ENCODE data around the gene CTDSP2. TPM values are rescaled to one million over a fixed set of nuclear protein-coding genes. Genes with fewer than 3 reads are reported as not detected.

Gene CTDSP2
- total RNA-seq, 1 donor from 2014 or later = 62.5 TPM

DNA sequence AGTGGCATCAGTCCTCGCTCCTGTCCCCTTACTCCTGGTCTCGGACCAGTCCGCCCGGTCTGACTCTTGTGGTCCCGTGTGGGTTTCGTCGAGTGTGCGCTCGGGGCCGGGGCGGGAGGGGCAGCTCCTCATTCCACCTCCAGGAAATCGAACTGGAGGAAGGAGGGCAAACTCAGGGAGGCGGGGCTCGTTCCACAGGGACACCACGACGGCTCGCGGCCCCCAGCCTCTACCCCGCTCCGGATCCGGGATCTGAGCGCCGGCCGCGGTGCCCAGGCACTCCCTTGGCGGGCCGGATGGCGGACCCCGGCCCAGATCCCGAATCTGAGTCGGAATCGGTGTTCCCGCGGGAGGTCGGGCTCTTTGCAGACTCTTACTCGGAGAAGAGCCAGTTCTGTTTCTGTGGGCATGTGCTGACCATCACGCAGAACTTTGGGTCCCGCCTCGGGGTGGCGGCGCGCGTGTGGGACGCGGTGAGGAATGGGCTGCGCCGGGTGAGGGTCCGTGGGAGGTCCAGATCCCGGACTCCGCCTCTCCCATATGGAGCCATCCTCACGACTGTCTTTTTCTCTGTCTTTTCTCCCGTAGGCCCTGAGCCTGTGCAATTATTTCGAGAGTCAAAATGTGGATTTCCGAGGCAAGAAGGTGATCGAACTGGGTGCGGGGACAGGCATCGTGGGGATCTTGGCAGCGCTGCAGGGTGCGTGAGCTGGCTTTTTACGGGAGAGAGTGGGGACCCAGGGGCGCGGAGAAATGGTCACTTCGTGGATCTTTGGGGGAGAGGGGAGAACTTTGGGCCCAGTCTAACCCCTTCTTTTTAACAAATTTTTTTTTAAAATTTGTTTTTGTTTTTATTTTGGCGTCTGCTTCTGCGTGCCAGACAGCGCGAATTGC is 73.9 kb downstream of the CTDSP2 start, which contains the start of gene EEF1AKMT3:
EEF1AKMT3 (plus strand) TSS at position 186 of the 894 bp plus-strand sequence; CDS start at position 297, 111 bp downstream.
- no peaks in the 10 kb centered on the region for H3K27me3 Mint-ChIP-seq (ENCODE audit: low read depth)
- peaks cover 11% of the 10 kb centered on the region for H3K4me1 Mint-ChIP-seq (ENCODE audit: low read depth)
- peak; percentile 31 for DNase-seq (ENCODE audit: low spot score)
- H3K36me3 Mint-ChIP-seq (ENCODE audit: low read depth) = peaks cover 46% of the 10 kb centered on the region
- peak within 1 kb of the TSS; percentile 97 for H3K4me3 Mint-ChIP-seq (ENCODE audit: low read depth)
- H3K27ac Mint-ChIP-seq = peak within 1 kb of the TSS; percentile 99
- no peaks in the 10 kb centered on the region for H3K9me3 Mint-ChIP-seq
- intact Hi-C loops (cut with micrococcal nuclease) = loop anchor here (1.0 to 2.0 kb wide), 3 partner anchors 10 to 126 kb away; partner anchors contain the start of genes CDK4 and TSFM

DNA sequence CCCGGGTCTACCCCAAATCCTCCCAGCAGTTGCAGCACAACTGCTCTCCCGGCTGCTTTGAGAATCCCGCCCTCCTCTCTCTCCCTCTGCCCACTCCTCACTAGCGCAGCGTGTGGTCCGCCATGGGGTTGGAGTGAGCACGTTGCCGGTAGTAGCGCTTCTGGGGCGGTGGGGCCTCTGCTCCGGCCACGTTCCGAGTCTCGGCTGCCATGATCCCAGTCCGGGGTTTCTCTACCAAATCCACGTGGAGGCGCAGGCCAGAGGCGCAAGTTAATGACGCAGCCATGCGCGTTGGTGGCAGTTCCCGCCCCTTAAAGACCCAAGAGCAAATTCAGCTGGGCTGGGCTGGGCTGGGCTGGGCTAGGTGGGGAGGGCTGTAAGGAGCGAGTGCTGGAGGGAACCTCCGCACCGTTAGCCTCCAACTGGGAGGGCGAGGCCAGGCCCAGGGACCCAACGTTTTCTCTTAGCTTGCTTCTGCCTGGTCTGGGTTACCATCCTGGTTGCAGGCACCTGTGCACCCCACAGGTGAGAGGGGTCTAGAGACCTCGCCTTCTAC is 74.6 kb downstream of the CTDSP2 start, which contains the start of gene METTL1:
METTL1 (minus strand) TSS at position 233 of the 556 bp plus-strand sequence; CDS start at position 211, 22 bp downstream.
- H3K9me3 Mint-ChIP-seq = no peaks in the 10 kb centered on the region
- peak; percentile 90 for DNase-seq (ENCODE audit: low spot score)
- H3K36me3 Mint-ChIP-seq (ENCODE audit: low read depth) = peaks cover 43% of the 10 kb centered on the region
- no peaks in the 10 kb centered on the region for H3K27me3 Mint-ChIP-seq (ENCODE audit: low read depth)
- peaks cover 11% of the 10 kb centered on the region for H3K4me1 Mint-ChIP-seq (ENCODE audit: low read depth)
- intact Hi-C loops (cut with micrococcal nuclease) = loop anchor here (1.0 to 2.0 kb wide), 3 partner anchors 10 to 127 kb away; partner anchors contain the start of genes CDK4 and TSFM
- H3K27ac Mint-ChIP-seq = peak within 1 kb of the TSS; percentile 99
- peak within 1 kb of the TSS; percentile 97 for H3K4me3 Mint-ChIP-seq (ENCODE audit: low read depth)

DNA sequence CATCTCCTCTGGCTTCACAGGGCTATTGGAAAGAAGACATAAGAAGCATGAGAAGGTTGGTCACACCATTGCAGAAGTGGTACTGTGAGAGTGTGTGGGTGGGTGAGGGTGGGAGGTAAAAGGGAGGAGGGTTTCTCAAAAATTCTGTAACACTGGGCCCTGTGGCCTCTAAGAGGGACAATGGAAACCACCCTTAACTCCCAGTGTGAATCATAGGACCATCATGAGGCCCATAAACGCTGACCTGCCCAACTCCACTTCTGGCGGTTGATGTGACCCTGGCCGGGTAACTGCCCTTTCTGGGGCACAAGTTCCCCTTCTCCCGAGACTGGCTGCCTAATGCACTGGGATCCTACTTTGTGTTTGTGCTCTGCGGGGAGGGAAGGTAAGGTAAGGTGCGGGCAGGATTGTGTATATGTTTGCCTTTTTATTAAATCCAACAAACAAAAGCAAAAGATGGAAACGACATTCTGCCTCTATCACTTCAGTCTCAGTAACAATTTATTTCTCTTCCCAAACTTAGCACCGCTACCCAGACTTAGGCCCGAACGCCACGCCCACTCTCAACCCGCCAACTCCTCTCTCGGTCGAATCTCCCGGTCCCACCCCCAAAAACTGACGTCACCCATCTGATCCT is 75.2 kb downstream of the CTDSP2 start:
- intact Hi-C loops (cut with micrococcal nuclease) = no loop called here
- peak overlapping the region; percentile 97 for H3K4me3 Mint-ChIP-seq (ENCODE audit: low read depth)
- peaks cover 43% of the 10 kb centered on the region for H3K36me3 Mint-ChIP-seq (ENCODE audit: low read depth)
- H3K27me3 Mint-ChIP-seq (ENCODE audit: low read depth) = peaks cover 3% of the 10 kb centered on the region
- H3K9me3 Mint-ChIP-seq = no peaks in the 10 kb centered on the region
- peak; percentile 85 for DNase-seq (ENCODE audit: low spot score)
- peaks cover 15% of the 10 kb centered on the region for H3K4me1 Mint-ChIP-seq (ENCODE audit: low read depth)
- peak overlapping the region; percentile 99 for H3K27ac Mint-ChIP-seq

DNA sequence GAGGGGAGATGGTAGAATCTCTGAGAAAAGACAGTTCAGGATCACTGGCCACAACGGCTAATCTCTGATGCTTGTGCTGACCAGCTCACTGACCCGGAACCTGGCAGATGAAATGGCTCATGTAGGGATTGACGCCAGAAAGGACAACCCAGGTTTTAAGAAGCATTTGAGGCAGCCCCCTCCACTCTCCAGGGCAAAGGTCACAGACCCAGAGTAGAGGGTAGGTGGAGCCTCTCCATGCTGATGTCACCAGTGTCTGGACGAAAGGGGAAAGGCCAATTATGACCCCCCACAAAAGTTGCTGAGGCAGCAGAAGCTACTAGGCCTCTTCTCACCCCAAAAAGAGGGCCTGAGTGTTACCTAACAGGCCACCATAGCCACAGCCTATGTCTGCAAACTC is 75.8 kb downstream of the CTDSP2 start:
- Mint-ChIP-seq H3K27ac (peak overlapping the region; percentile 70), H3K4me3 (ENCODE audit: low read depth) (peak overlapping the region; percentile 97), H3K9me3 (no peaks in the 10 kb centered on the region), H3K36me3 (ENCODE audit: low read depth) (peaks cover 39% of the 10 kb centered on the region), H3K27me3 (ENCODE audit: low read depth) (peaks cover 5% of the 10 kb centered on the region), H3K4me1 (ENCODE audit: low read depth) (peaks cover 16% of the 10 kb centered on the region)
- DNase-seq (ENCODE audit: low spot score) = no peak
- intact Hi-C loops (cut with micrococcal nuclease) = no loop called here

Other genes starting within 250 kb of the CTDSP2 start
- gene DTX3, start 241.9 kb downstream of the CTDSP2 start, total RNA-seq = 17.7 and 21.7 TPM in 2 replicates
- 1.9 and 2.3 TPM in 2 replicates for gene ARHGEF25, start 235.3 kb downstream of the CTDSP2 start, total RNA-seq
- gene B4GALNT1, start 213.5 kb downstream of the CTDSP2 start, total RNA-seq = 10.8 and 11.3 TPM in 2 replicates
- gene OS9, start 152.6 kb downstream of the CTDSP2 start, total RNA-seq = 97.4 and 99.1 TPM in 2 replicates
- gene AGAP2, start 108.0 kb downstream of the CTDSP2 start, total RNA-seq = 28.9 and 29.0 TPM in 2 replicates
- 23.9 and 27.0 TPM in 2 replicates for gene TSPAN31, start 101.7 kb downstream of the CTDSP2 start, total RNA-seq
- 180 and 201 TPM in 2 replicates for gene CDK4, start 94.4 kb downstream of the CTDSP2 start, total RNA-seq
- 24.7 and 26.2 TPM in 2 replicates for gene MARCHF9, start 91.6 kb downstream of the CTDSP2 start, total RNA-seq
- 11.3 and 13.0 TPM in 2 replicates for gene CYP27B1, start 79.7 kb downstream of the CTDSP2 start, total RNA-seq
- 61.2 and 64.5 TPM in 2 replicates for gene METTL1, start 74.6 kb downstream of the CTDSP2 start, total RNA-seq
- 5.1 and 5.8 TPM in 2 replicates for gene EEF1AKMT3, start 74.1 kb downstream of the CTDSP2 start, total RNA-seq
- 44.9 and 52.7 TPM in 2 replicates for gene TSFM, start 63.9 kb downstream of the CTDSP2 start, total RNA-seq
- 0.37 and 0.50 TPM in 2 replicates for gene AVIL, start 28.0 kb downstream of the CTDSP2 start, total RNA-seq
- gene ATP23, start 94.8 kb upstream of the CTDSP2 start, total RNA-seq = 10.8 and 12.7 TPM in 2 replicates